Gastroesophageal sphincter (tissue), 3 donors: Measurements from ENCODE around the gene ADAMTS3.

Experiments used
- CTCF ChIP-seq, 4 experiments: fragments of 200-600 bp in 2 of 4; fragments of 450-650 bp in 2 of 4; sonication (generic) in 1 of 4; IDR thresholded peaks; one replicate each; pipeline ENCODE4 v1.5.1; 2017 to 2019; ENCODE audit warnings: antibody characterized with exemption in 4 of 4, mild to moderate bottlenecking in 2 of 4, moderate library complexity in 2 of 4
- POLR2A ChIP-seq, 2 donors: fragments of 450-650 bp; IDR thresholded peaks; one replicate each; pipeline ENCODE4 v1.6.1; 2017; ENCODE audit warnings: antibody characterized with exemption in 2 of 2, mild to moderate bottlenecking in 2 of 2, moderate library complexity in 1 of 2
- POLR2AphosphoS5 ChIP-seq: sonication (generic); formaldehyde crosslinking; IDR thresholded peaks from one replicate; pipeline ENCODE4 v1.6.1; 2017; ENCODE audit warnings: antibody characterized with exemption

- TF ChIP-seq POLR2AphosphoS5 (no peak), CTCF (IDR thresholded peaks at IDR 0.05) (no peak), POLR2A (IDR thresholded peaks at IDR 0.05) (no peak)
Measured at GRCh38 chr4:72566464-72566972, 2.5 kb downstream of the ADAMTS3 start.
